IMR-90 (cell line): ENCODE data around the gene MMP3.
"Not testable (repeated sequence)": the region's sequence is repeated elsewhere in the genome, so short reads cannot be mapped to it uniquely, and the experiment has no call there.

Source experiments
- BHLHE40 ChIP-seq: fragments of 150-350 bp; IDR thresholded peaks from 2 replicates; pipeline ENCODE4 v1.6.1; 2016; ENCODE audit warnings: mild to moderate bottlenecking, low read depth, low read length
- CEBPB ChIP-seq: IDR thresholded peaks from 2 replicates; pipeline ENCODE4 v1.6.1; 2012; ENCODE audit warnings: low read depth, low read length, improper control_type of control experiment
- ELK1 ChIP-seq: fragments of 150-350 bp; IDR thresholded peaks from 2 replicates; pipeline ENCODE4 v1.6.1; 2016; ENCODE audit warnings: low read depth, mild to moderate bottlenecking, low read length, moderate library complexity, borderline replicate concordance
- MXI1 ChIP-seq: IDR thresholded peaks from 2 replicates; pipeline ENCODE4 v1.6.1; 2012; ENCODE audit warnings: low read depth, mild to moderate bottlenecking, low read length, moderate library complexity, borderline replicate concordance
- POLR2A ChIP-seq: IDR thresholded peaks from 2 replicates; pipeline ENCODE4 v1.6.1; 2012; ENCODE audit warnings: mild to moderate bottlenecking, low read depth, low read length
- RAD21 ChIP-seq: IDR thresholded peaks from 2 replicates; pipeline ENCODE4 v1.6.1; 2012; ENCODE audit warnings: low read length, improper control_type of control experiment
- RCOR1 ChIP-seq: IDR thresholded peaks from 2 replicates; pipeline ENCODE4 v1.6.1; 2012; ENCODE audit warnings: mild to moderate bottlenecking, low read length, improper control_type of control experiment; ENCODE audit not compliant: insufficient replicate concordance
- TF ChIP-seq, protein P1 (sequence below): conservative IDR thresholded peaks from 2 replicates; pipeline ENCODE4 v1.5.1; 2012; ENCODE audit warnings: mild to moderate bottlenecking, low read depth, low read length, improper control_type of control experiment

GRCh38 chr11:102869354-102869964 lies 26.1 kb upstream of the MMP3 start:
- TF ChIP-seq, protein P1, sequence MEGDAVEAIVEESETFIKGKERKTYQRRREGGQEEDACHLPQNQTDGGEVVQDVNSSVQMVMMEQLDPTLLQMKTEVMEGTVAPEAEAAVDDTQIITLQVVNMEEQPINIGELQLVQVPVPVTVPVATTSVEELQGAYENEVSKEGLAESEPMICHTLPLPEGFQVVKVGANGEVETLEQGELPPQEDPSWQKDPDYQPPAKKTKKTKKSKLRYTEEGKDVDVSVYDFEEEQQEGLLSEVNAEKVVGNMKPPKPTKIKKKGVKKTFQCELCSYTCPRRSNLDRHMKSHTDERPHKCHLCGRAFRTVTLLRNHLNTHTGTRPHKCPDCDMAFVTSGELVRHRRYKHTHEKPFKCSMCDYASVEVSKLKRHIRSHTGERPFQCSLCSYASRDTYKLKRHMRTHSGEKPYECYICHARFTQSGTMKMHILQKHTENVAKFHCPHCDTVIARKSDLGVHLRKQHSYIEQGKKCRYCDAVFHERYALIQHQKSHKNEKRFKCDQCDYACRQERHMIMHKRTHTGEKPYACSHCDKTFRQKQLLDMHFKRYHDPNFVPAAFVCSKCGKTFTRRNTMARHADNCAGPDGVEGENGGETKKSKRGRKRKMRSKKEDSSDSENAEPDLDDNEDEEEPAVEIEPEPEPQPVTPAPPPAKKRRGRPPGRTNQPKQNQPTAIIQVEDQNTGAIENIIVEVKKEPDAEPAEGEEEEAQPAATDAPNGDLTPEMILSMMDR, result not testable (repeated sequence)
- not testable (repeated sequence) for TF ChIP-seq ELK1, RCOR1, BHLHE40, POLR2A, MXI1, CEBPB, RAD21
